ENCODE data around the gene TBL1XR1. TPM values are rescaled to one million over a fixed set of nuclear protein-coding genes. Genes with fewer than 3 reads are reported as not detected.

Gene TBL1XR1
- total and polyA plus RNA-seq, 2 of the 8 experiments (the other 6 are each of a cell fraction or from before 2014, with no cell fraction given), result 28.1 to 147 TPM

GRCh38 chr3:177238686-177239216 lies 41.5 kb upstream of the TBL1XR1 start:
- no peak overlapping the region for H3K4me3 ChIP-seq (ENCODE audit: extremely low read depth in 1 of 4, insufficient read depth in 2 of 4, low read depth in 3 of 4, low read length in 4 of 4)
- H3K27me3 ChIP-seq (replicated peaks in 1 of 4; ENCODE audit: control insufficient read depth in 3 of 4, extremely low read depth in 1 of 4, insufficient read depth in 3 of 4, low read length in 3 of 4), result no peaks in the 10 kb centered on the region
- H2BK15ac ChIP-seq (ENCODE audit: low read length), result no peak overlapping the region
- no peak overlapping the region for H2AFZ ChIP-seq (ENCODE audit: low read length)
- no peaks in the 10 kb centered on the region for H3K36me3 ChIP-seq (ENCODE audit: control insufficient read depth in 2 of 4, insufficient read depth in 4 of 4, low read length in 3 of 4)
- DNase-seq (ENCODE audit: low read depth in 1 of 2, low spot score in 2 of 2) (no peak), FAIRE-seq (no peak)
- no peak overlapping the region for H4K8ac ChIP-seq (ENCODE audit: extremely low read depth, insufficient read depth, low read length)
- WGBS, 2 experiments (ENCODE audit: extremely low coverage in 1 of 2, insufficient coverage in 1 of 2, insufficient read length in 1 of 2, insufficient replicate concordance in 2 of 2, low coverage in 1 of 2, low lambda C conversion rate in 2 of 2, missing lambda C conversion rate in 1 of 2), result 91% methylated on average over 2 of the region's 2 CpGs; no CpG with 5 or more reads in 1 of the 2 experiments
- H4K5ac ChIP-seq (ENCODE audit: insufficient read length, low read depth, low read length), result no peak overlapping the region
- CTCF ChIA-PET (ENCODE audit: partially characterized antibody), result no interaction called here
- H3K23ac ChIP-seq (ENCODE audit: insufficient read length), result no peak overlapping the region
- no peak overlapping the region for H2BK12ac ChIP-seq (ENCODE audit: low read depth, low read length)
- no peak overlapping the region for H3K9ac ChIP-seq (replicated peaks in 1 of 4; ENCODE audit: extremely low read depth in 1 of 4, low read depth in 3 of 4, low read length in 3 of 4)
- no peak overlapping the region for H3K56ac ChIP-seq (replicated peaks; ENCODE audit: insufficient read length, low read depth, low read length)
- H2BK120ac ChIP-seq (replicated peaks; ENCODE audit: low read depth, low read length), result no peak overlapping the region
- no peaks in the 10 kb centered on the region; a peak in 1 of 4 replicates for H3K9me3 ChIP-seq (ENCODE audit: insufficient read depth in 2 of 2, low read depth in 1 of 2, low read length in 1 of 2)
- no peaks in the 10 kb centered on the region for H3K23me2 ChIP-seq (ENCODE audit: low read depth, low read length)
- no peaks in the 10 kb centered on the region for H3K79me2 ChIP-seq (ENCODE audit: control insufficient read depth in 1 of 2, insufficient read depth in 2 of 2, low read length in 2 of 2)
- no peak overlapping the region for H3K18ac ChIP-seq (ENCODE audit: extremely low read depth, low read length)
- no peak overlapping the region for H4K91ac ChIP-seq (replicated peaks; ENCODE audit: insufficient read length, low read length)
- no peaks in the 10 kb centered on the region for H4K20me1 ChIP-seq (replicated peaks in 1 of 2; ENCODE audit: control insufficient read depth in 1 of 2, insufficient read depth in 2 of 2, low read length in 2 of 2)
- H3K27ac ChIP-seq (ENCODE audit: low read depth, low read length), result no peak overlapping the region
- H3K4ac ChIP-seq (replicated peaks; ENCODE audit: insufficient read length, low read depth, low read length), result no peak overlapping the region
- H2AK5ac ChIP-seq (ENCODE audit: low read depth, low read length), result no peak overlapping the region
- H3K4me2 ChIP-seq (ENCODE audit: insufficient read depth in 1 of 2, low read depth in 2 of 2, low read length in 2 of 2), result no peak overlapping the region
- no peak overlapping the region for H3K14ac ChIP-seq (ENCODE audit: insufficient read length)
- no peak overlapping the region for H2BK5ac ChIP-seq (ENCODE audit: low read depth, low read length)
- no peak overlapping the region for H2BK20ac ChIP-seq (ENCODE audit: low read length)
- no peaks in the 10 kb centered on the region for H3K4me1 ChIP-seq (replicated peaks in 1 of 4; ENCODE audit: control insufficient read depth in 3 of 4, insufficient read depth in 4 of 4, low read length in 3 of 4)
- no peaks in the 10 kb centered on the region for H3K79me1 ChIP-seq (ENCODE audit: low read depth, low read length)
- POLR2A ChIA-PET (ENCODE audit: partially characterized antibody), result no interaction called here
- no peak for TF ChIP-seq POLR2A (IDR thresholded peaks at IDR 0.05; ENCODE audit: control extremely low read depth in 1 of 2, low read depth in 2 of 2, low read length in 2 of 2)
- TF ChIP-seq EP300 (IDR thresholded peaks at IDR 0.05; ENCODE audit: borderline replicate concordance in 1 of 2, low read depth in 2 of 2, low read length in 2 of 2), result no peak
- TF ChIP-seq ASH2L (IDR thresholded peaks at IDR 0.05; ENCODE audit: low read length), result no peak
- TF ChIP-seq FOSL1 (IDR thresholded peaks at IDR 0.05; ENCODE audit: insufficient read depth, low read depth, low read length), result no peak
- no peak for TF ChIP-seq EGR1 (IDR thresholded peaks at IDR 0.05; ENCODE audit: borderline replicate concordance, low read depth, low read length)
- TF ChIP-seq SIRT6 (IDR thresholded peaks at IDR 0.05; ENCODE audit: low read length), result no peak
- TF ChIP-seq KDM1A (IDR thresholded peaks at IDR 0.05; ENCODE audit: borderline replicate concordance, low read length), result no peak
- no peak for TF ChIP-seq MAX (IDR thresholded peaks at IDR 0.05)
- no peak for TF ChIP-seq JUN (IDR thresholded peaks at IDR 0.05; ENCODE audit: low read depth, low read length)
- no peak for TF ChIP-seq CBX5 (IDR thresholded peaks at IDR 0.05; ENCODE audit: low read depth, low read length)
- no peak for TF ChIP-seq POU5F1 (IDR thresholded peaks at IDR 0.05; ENCODE audit: low read depth, low read length)
- no peak for TF ChIP-seq BACH1 (IDR thresholded peaks at IDR 0.05; ENCODE audit: low read length)
- TF ChIP-seq HDAC6 (IDR thresholded peaks at IDR 0.05; ENCODE audit: low read depth, low read length), result no peak

Data from H1 (cell line).